PC-3 (cell line): Measurements from ENCODE around the gene ST8SIA4. TPM values are rescaled to one million over a fixed set of nuclear protein-coding genes. Genes with fewer than 3 reads are reported as not detected.

ENCODE experiments used
- ATAC-seq: fragments of 200-7000 bp; cut with Tn5 transposase; 2 replicates; pipeline ENCODE4 v1.9.1; 2020; ENCODE audit warnings: mild to moderate bottlenecking, moderate library complexity
- BruUV-seq: library from RNA; stranded (reverse); fragments of 400-500 nt; replicated peaks from 2 replicates; lab custom pipeline; 2021; lab: Mats Ljungman, UMichigan
- CTCF ChIA-PET: fragments of 300-600 bp; sonication (Branson Sonifier 250); formaldehyde crosslinking; loops from one replicate; lab custom pipeline; 2022; ENCODE audit warnings: antibody characterized with exemption; lab: Charles Lee
- POLR2A ChIA-PET: fragments of 300-600 bp; sonication (Branson Sonifier 250); formaldehyde crosslinking; loops from one replicate; lab custom pipeline; 2022; ENCODE audit warnings: antibody characterized with exemption; ENCODE audit not compliant: unreplicated experiment; lab: Charles Lee
- DNase-seq: peaks from one replicate; pipeline ENCODE4 v3.0.0-alpha.2; 2015
- H2AFZ ChIP-seq: fragments of 300-600 bp; sonication (generic); 2 replicates; pipeline ENCODE4 v1.6.0; 2016; ENCODE audit warnings: antibody characterized with exemption, low read length
- H3F3A ChIP-seq: fragments of 300-600 bp; sonication (generic); one replicate; pipeline ENCODE4 v1.6.0; 2017; ENCODE audit warnings: antibody characterized with exemption, low read length, control low read depth, mild to moderate bottlenecking; ENCODE audit not compliant: unreplicated experiment
- H3K27ac ChIP-seq: fragments of 300-600 bp; sonication (generic); 2 replicates; pipeline ENCODE4 v1.5.1; 2016; ENCODE audit warnings: mild to moderate bottlenecking, low read length
- H3K27me3 ChIP-seq: fragments of 300-600 bp; sonication (generic); 2 replicates; pipeline ENCODE4 v1.6.1; 2016; ENCODE audit warnings: low read length, mixed read lengths
- H3K36me3 ChIP-seq: fragments of 300-600 bp; sonication (generic); 2 replicates; pipeline ENCODE4 v1.6.1; 2016; ENCODE audit warnings: low read depth, mixed run types, low read length, mixed read lengths
- H3K4me1 ChIP-seq: fragments of 300-600 bp; sonication (generic); 2 replicates; pipeline ENCODE4 v1.5.1; 2016; ENCODE audit warnings: low read length; ENCODE audit not compliant: insufficient read depth
- H3K4me2 ChIP-seq: fragments of 300-600 bp; sonication (generic); 2 replicates; pipeline ENCODE4 v1.6.0; 2016; ENCODE audit warnings: low read length
- H3K4me3 ChIP-seq: fragments of 300-600 bp; sonication (generic); 2 replicates; pipeline ENCODE4 v1.5.1; 2016; ENCODE audit warnings: mild to moderate bottlenecking, low read length, mixed read lengths
- H3K79me2 ChIP-seq: fragments of 300-600 bp; sonication (generic); 2 replicates; pipeline ENCODE4 v1.6.1; 2017; ENCODE audit warnings: low read length, mixed read lengths
- H3K9ac ChIP-seq: fragments of 300-600 bp; sonication (generic); 2 replicates; pipeline ENCODE4 v1.6.0; 2016; ENCODE audit warnings: mild to moderate bottlenecking, low read length
- H3K9me2 ChIP-seq: fragments of 300-600 bp; sonication (generic); replicated peaks from 2 replicates; pipeline ENCODE4 v1.6.1; 2016; ENCODE audit warnings: mixed run types, low read length, mixed read lengths
- H3K9me3 ChIP-seq: fragments of 300-600 bp; sonication (generic); 2 replicates; pipeline ENCODE4 v1.6.1; 2016; ENCODE audit warnings: low read length, mixed read lengths
- H4K20me1 ChIP-seq: fragments of 300-600 bp; sonication (generic); 2 replicates; pipeline ENCODE4 v1.6.1; 2016; ENCODE audit warnings: low read length, mixed read lengths
- CTCF ChIP-seq: fragments of 300-600 bp; sonication (generic); conservative IDR thresholded peaks from 2 replicates; pipeline ENCODE4 v1.5.1; 2017; ENCODE audit warnings: antibody characterized with exemption, low read depth, mild to moderate bottlenecking, low read length
- EZH2 ChIP-seq: fragments of 300-600 bp; sonication (generic); IDR thresholded peaks from one replicate; pipeline ENCODE4 v1.6.1; 2017; ENCODE audit warnings: antibody characterized with exemption, mild to moderate bottlenecking, low read length; ENCODE audit not compliant: unreplicated experiment
- EZH2phosphoT487 ChIP-seq: fragments of 300-600 bp; sonication (generic); IDR thresholded peaks from 2 replicates; pipeline ENCODE4 v1.6.1; 2018; ENCODE audit warnings: mild to moderate bottlenecking, antibody characterized with exemption, low read length, borderline replicate concordance
- intact Hi-C: fragments of 100-400 bp; cut with micrococcal nuclease; formaldehyde crosslinking; loops from 2 replicates; pipeline ENCODE4 v1.9.0; 2023
- total RNA-seq: library from RNA; depleted of rRNA; stranded (reverse); fragments of >200 nt; gene quantifications from 2 replicates; pipeline ENCODE4 v1.2.3, GENCODE V29; 2014

ST8SIA4 gene
- total RNA-seq, 1 experiment from 2014 or later, result 0.91 TPM

GRCh38 chr5:100790951-100791350, 112.1 kb downstream of the ST8SIA4 start:
- POLR2A ChIA-PET, result interaction anchor here (0.7 kb wide), 1 partner anchor 13 kb away, joined by 3 read pairs; no protein-coding TSS in a partner anchor

GRCh38 chr5:100790170-100790665, 112.9 kb downstream of the ST8SIA4 start:
- H4K20me1 ChIP-seq, result no peaks in the 10 kb centered on the region
- TF ChIP-seq CTCF (peak; percentile 56), EZH2phosphoT487 (no peak), EZH2 (no peak)
- POLR2A ChIA-PET, result interaction anchor here (0.5 kb wide), 1 partner anchor 33 kb away, joined by 3 read pairs; no protein-coding TSS in a partner anchor
- H3K4me1 ChIP-seq, result peaks cover 5% of the 10 kb centered on the region; the same call in 1 of the 2 replicates
- DNase-seq, result peak; percentile 18
- no peak overlapping the region for H3K4me3 ChIP-seq
- H3K36me3 ChIP-seq, result no peaks in the 10 kb centered on the region
- no peak overlapping the region for H3K4me2 ChIP-seq
- H3K9me3 ChIP-seq, result no peaks in the 10 kb centered on the region
- intact Hi-C loops, result no loop called here
- no peak overlapping the region for H3K27ac ChIP-seq
- no peak overlapping the region for H2AFZ ChIP-seq
- H3K9ac ChIP-seq, result no peak overlapping the region
- CTCF ChIA-PET, result no interaction called here
- no peaks in the 10 kb centered on the region for H3K9me2 ChIP-seq
- H3F3A ChIP-seq, result no peaks in the 10 kb centered on the region
- no TSS peak for BruUV-seq
- no peaks in the 10 kb centered on the region for H3K79me2 ChIP-seq
- peak; percentile 64 for ATAC-seq
- no peaks in the 10 kb centered on the region for H3K27me3 ChIP-seq

More at GRCh38 chr5:100790951-100791350, 112.1 kb downstream of the ST8SIA4 start:
- H3K4me1 ChIP-seq, result peaks cover 5% of the 10 kb centered on the region; the same call in 1 of the 2 replicates
- H3K27me3 ChIP-seq, result no peaks in the 10 kb centered on the region
- intact Hi-C loops, result no loop called here
- H3F3A ChIP-seq, result no peaks in the 10 kb centered on the region
- no peak overlapping the region for H3K9ac ChIP-seq
- no peak overlapping the region for H3K4me3 ChIP-seq
- no TSS peak for BruUV-seq
- no peak overlapping the region for H3K27ac ChIP-seq
- H3K79me2 ChIP-seq, result no peaks in the 10 kb centered on the region
- no peaks in the 10 kb centered on the region for H4K20me1 ChIP-seq
- no peaks in the 10 kb centered on the region for H3K9me2 ChIP-seq
- H3K36me3 ChIP-seq, result no peaks in the 10 kb centered on the region
- no peak overlapping the region for H3K4me2 ChIP-seq
- no peak for DNase-seq
- H2AFZ ChIP-seq, result no peak overlapping the region
- TF ChIP-seq CTCF (no peak), EZH2phosphoT487 (no peak), EZH2 (no peak)
- ATAC-seq, result no peak
- H3K9me3 ChIP-seq, result no peaks in the 10 kb centered on the region
- CTCF ChIA-PET, result no interaction called here

GRCh38 chr5:100789694-100790093, 113.4 kb downstream of the ST8SIA4 start:
- Histone ChIP-seq H3K36me3 (no peaks in the 10 kb centered on the region), H3K4me1 (peaks cover 5% of the 10 kb centered on the region; the same call in 1 of the 2 replicates), H2AFZ (no peak overlapping the region), H3K9me3 (no peaks in the 10 kb centered on the region), H3K27ac (no peak overlapping the region), H3K9me2 (no peaks in the 10 kb centered on the region), H3F3A (no peaks in the 10 kb centered on the region), H3K27me3 (no peaks in the 10 kb centered on the region), H3K4me3 (no peak overlapping the region), H4K20me1 (no peaks in the 10 kb centered on the region), H3K79me2 (no peaks in the 10 kb centered on the region), H3K9ac (no peak overlapping the region), H3K4me2 (no peak overlapping the region)
- TF ChIP-seq EZH2phosphoT487 (no peak), EZH2 (no peak), CTCF (no peak)
- ChIA-PET POLR2A (interaction anchor here (0.5 kb wide), 1 partner anchor 33 kb away, joined by 3 read pairs; no protein-coding TSS in a partner anchor), CTCF (no interaction called here)
- DNase-seq (no peak), ATAC-seq (no peak)
- no TSS peak for BruUV-seq
- intact Hi-C loops, result no loop called here
